GM12875 (cell line): Measurements from ENCODE around the gene PDCL3.
A peak's percentile ranks its signal among the peaks of the same experiment; 100 is the strongest.

Experiments used
- H3K4me3 ChIP-seq: one replicate; pipeline ENCODE4 v1.5.1; 2011; ENCODE audit warnings: low read depth, low read length, control low read depth
- CTCF ChIP-seq: IDR thresholded peaks from 2 replicates; pipeline ENCODE4 v1.5.1; 2011; ENCODE audit warnings: low read depth, mild to moderate bottlenecking, control low read depth, inconsistent platforms, low read length, moderate library complexity, borderline replicate concordance; ENCODE audit not compliant: insufficient read depth

PDCL3 gene

GRCh38 chr2:100599566-100599965 lies 36.8 kb downstream of the PDCL3 start:
- TF ChIP-seq CTCF: no peak
- no peak overlapping the region for H3K4me3 ChIP-seq

- no peak overlapping the region for H3K4me3 ChIP-seq
- no peak for TF ChIP-seq CTCF
These were observed 38.9 kb downstream of the PDCL3 start for GRCh38 chr2:100601661-100602060.

- no peak overlapping the region for H3K4me3 ChIP-seq
- TF ChIP-seq CTCF: no peak
These were observed 40.6 kb downstream of the PDCL3 start for GRCh38 chr2:100603414-100603813.

GRCh38 chr2:100603948-100604633 lies 41.3 kb downstream of the PDCL3 start:
- no peak for TF ChIP-seq CTCF

GRCh38 chr2:100606332-100606725 lies 43.5 kb downstream of the PDCL3 start:
- H3K4me3 ChIP-seq: no peak overlapping the region
- no peak for TF ChIP-seq CTCF

More at GRCh38 chr2:100603948-100604633, 41.3 kb downstream of the PDCL3 start:
- no peak overlapping the region for H3K4me3 ChIP-seq

GRCh38 chr2:100606726-100607343 lies 44.0 kb downstream of the PDCL3 start:
- no peak overlapping the region for H3K4me3 ChIP-seq
- TF ChIP-seq CTCF: peak; percentile 81

- H3K4me3 ChIP-seq: no peak overlapping the region
- peak; percentile 80 for TF ChIP-seq CTCF
These were observed 47.6 kb downstream of the PDCL3 start for GRCh38 chr2:100610381-100610831.
